Colonic mucosa (tissue), 4 donors: ENCODE results near the gene HSPA14. TPM values are rescaled to one million over a fixed set of nuclear protein-coding genes. Genes with fewer than 3 reads are reported as not detected.

Experiments
- DNase-seq: peaks from one replicate; pipeline ENCODE4 v3.0.0-alpha.2; 2020
- H3K27ac ChIP-seq: fragments of 200-600 bp; one replicate; pipeline ENCODE4 v1.8.0; 2021
- H3K27me3 ChIP-seq: fragments of 200-600 bp; one replicate; pipeline ENCODE4 v1.8.0; 2021
- H3K36me3 ChIP-seq: fragments of 200-600 bp; one replicate; pipeline ENCODE4 v1.8.0; 2021
- H3K4me1 ChIP-seq: fragments of 200-600 bp; one replicate; pipeline ENCODE4 v1.8.0; 2021; ENCODE audit warnings: mild to moderate bottlenecking
- H3K4me3 ChIP-seq: fragments of 200-600 bp; one replicate; pipeline ENCODE4 v1.8.0; 2021
- H3K9ac ChIP-seq, 2 donors: one replicate each; pipeline ENCODE4 v1.7.0; 2013; ENCODE audit warnings: control low read depth in 2 of 2, low read depth in 2 of 2, low read length in 2 of 2
- H3K9me3 ChIP-seq: fragments of 200-600 bp; one replicate; pipeline ENCODE4 v1.8.0; 2021
- CTCF ChIP-seq: fragments of 200-600 bp; IDR thresholded peaks from one replicate; pipeline ENCODE4 v1.8.0; 2022; ENCODE audit warnings: antibody characterized with exemption, mild to moderate bottlenecking
- intact Hi-C: fragments of 100-400 bp; cut with DNase I; formaldehyde crosslinking; loops from one replicate; pipeline ENCODE4 v1.14.1; 2022
- total RNA-seq, 2 donors: library from RNA; stranded (reverse); fragmentation: NEBNext Ultra II Directional in 1 of 2; extraction: Animal tissue kit (Norgen Biotek cat#: 25700) in 1 of 2; gene quantifications; one replicate each; pipeline ENCODE4 v1.2.1, GENCODE V29; 2021
- donor health status: healthy.
- donor health status: DM: no; HTN: no; CAD: no.
- donor health status: DM: no; HTN: no; CAD: no.

Gene HSPA14
- total RNA-seq, 2 donors from 2014 or later = 18.1 to 20.2 TPM

- H3K27me3 ChIP-seq = no peaks in the 10 kb centered on the region
- H3K4me3 ChIP-seq = no peak overlapping the region
- H3K27ac ChIP-seq = no peak overlapping the region
- no peak for DNase-seq
- no peaks in the 10 kb centered on the region for H3K9me3 ChIP-seq
- no peaks in the 10 kb centered on the region for H3K4me1 ChIP-seq
- no peak overlapping the region for H3K9ac ChIP-seq
- intact Hi-C loops = no loop called here
- peaks cover 10% of the 10 kb centered on the region for H3K36me3 ChIP-seq
- TF ChIP-seq CTCF = no peak
Observed at GRCh38 chr10:14911801-14912200, 73.7 kb downstream of the HSPA14 start.

GRCh38 chr10:14916600-14916999 is 78.5 kb downstream of the HSPA14 start:
- Histone ChIP-seq H3K9me3 (no peaks in the 10 kb centered on the region), H3K4me1 (no peaks in the 10 kb centered on the region), H3K36me3 (peaks cover 12% of the 10 kb centered on the region), H3K9ac (no peak overlapping the region), H3K4me3 (no peak overlapping the region), H3K27me3 (no peaks in the 10 kb centered on the region), H3K27ac (no peak overlapping the region)
- no peak for DNase-seq
- TF ChIP-seq CTCF = no peak
- intact Hi-C loops = no loop called here

- no peak for TF ChIP-seq CTCF
- H3K27ac ChIP-seq = no peak overlapping the region
- H3K9me3 ChIP-seq = no peaks in the 10 kb centered on the region
- no peaks in the 10 kb centered on the region for H3K27me3 ChIP-seq
- intact Hi-C loops = no loop called here
- no peak for DNase-seq
- no peak overlapping the region for H3K4me3 ChIP-seq
- H3K36me3 ChIP-seq = peaks cover 12% of the 10 kb centered on the region
- no peak overlapping the region for H3K9ac ChIP-seq
- H3K4me1 ChIP-seq = no peaks in the 10 kb centered on the region
Observed at GRCh38 chr10:14917827-14918226, 79.7 kb downstream of the HSPA14 start.

- Histone ChIP-seq H3K9ac (no peak overlapping the region), H3K36me3 (peaks cover 12% of the 10 kb centered on the region)
Observed at GRCh38 chr10:14918964-14919363, 80.9 kb downstream of the HSPA14 start.

More at GRCh38 chr10:14918964-14919363, 80.9 kb downstream of the HSPA14 start:
- no peak for DNase-seq
- Histone ChIP-seq H3K9me3 (no peaks in the 10 kb centered on the region), H3K4me3 (no peak overlapping the region), H3K27me3 (no peaks in the 10 kb centered on the region), H3K4me1 (no peaks in the 10 kb centered on the region), H3K27ac (no peak overlapping the region)
- no peak for TF ChIP-seq CTCF
- intact Hi-C loops = no loop called here

Other genes starting within 250 kb of the HSPA14 start
- 10 to 100 TPM; 36.3 to 71.5 TPM for gene FAM107B, start 63.4 kb upstream of the HSPA14 start, total RNA-seq
- gene CDNF, start 269 bp upstream of the HSPA14 start, total RNA-seq = 1 to 10 TPM in 1 of 2 donors, under 1 TPM in 1; 0.82 to 1.4 TPM
- gene MSANTD7, start within 50 bp of the HSPA14 start, total RNA-seq = 10 to 100 TPM; 12.2 to 14.6 TPM
- 10 to 100 TPM in 1 of 2 donors, 1 to 10 TPM in 1; 6.1 to 20.2 TPM for gene SUV39H2, start 40.6 kb downstream of the HSPA14 start, total RNA-seq
- gene DCLRE1C, start 115.8 kb downstream of the HSPA14 start, total RNA-seq = 10 to 100 TPM; 11.0 to 19.0 TPM
- under 1 TPM in 1 of 2 donors, not detected in 1; 0.58 TPM for gene MEIG1, start 121.1 kb downstream of the HSPA14 start, total RNA-seq
- not detected for gene OLAH, start 205.6 kb downstream of the HSPA14 start, total RNA-seq